Heart left ventricle (tissue), 13 donors: Measurements from ENCODE around the gene ASIC3.
A peak's percentile ranks its signal among the peaks of the same experiment; 100 is the strongest.

ENCODE experiments used
- POLR2A ChIP-seq, 2 donors: fragments of 450-650 bp; IDR thresholded peaks; one replicate each; pipeline ENCODE4 v1.6.1; 2017; ENCODE audit warnings: antibody characterized with exemption in 2 of 2, mild to moderate bottlenecking in 2 of 2, moderate library complexity in 2 of 2
- TF ChIP-seq, protein P1 (sequence below), 12 donors: fragments of 200-600 bp; sonication (generic) in 4 of 12; IDR thresholded peaks; one replicate each; pipeline versions ENCODE4 v1.5.0 to v1.8.0; 2018 to 2022; ENCODE audit warnings: antibody characterized with exemption in 12 of 12, mild to moderate bottlenecking in 5 of 12
- donor health status: ischemic (EF 13 %, LVEDD 7.1; RV severe dilation, severe dysfunction).
- donor health status: DM: no; HTN: yes; CAD: no.
- donor health status: DM: no; HTN: no; CAD: no.
- donor health status: ischemic (EF 25% LVEDD 6.9; RV normal size, moderate dysfunction).
- donor health status: ischemic (EF 25% LVEDD 5.7; RV mildly dilated, moderate dysfunction).
- donor health status: ischemic (EF 35%, LVEDD 5.7; RV mildly dilated, moderate dysfunction).
- donor health status: nonischemic (EF 11% LVEDD 7.7; RV severe dilation, severe dysfunction).
- donor health status: DM: yes; HTN: yes; CAD: no.
- donor health status: PGD.
- donor health status: ischemic (EF 29% LVEDD 5.4; RV normal size, mild dysfunction).
- donor health status: nonischemic (EF 23%, LVEDD 6.1; RV moderate dilation, normal function).

DNA sequence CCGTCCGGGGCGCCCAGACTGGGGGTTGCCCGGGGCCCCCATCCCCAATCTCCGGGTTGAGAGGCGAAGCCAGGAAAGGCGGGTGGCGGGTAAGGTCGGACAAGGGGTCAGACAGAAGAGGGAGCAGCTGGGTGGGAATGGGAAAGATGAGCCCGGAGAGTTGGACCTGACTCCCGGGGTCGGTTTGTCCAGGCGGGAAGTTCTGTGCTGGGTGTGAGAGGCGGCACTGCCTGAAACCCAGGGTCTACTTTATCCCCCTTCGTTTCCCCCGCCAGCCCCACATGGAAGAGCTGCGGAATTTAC, 11.7 kb downstream of the ASIC3 start:
- TF ChIP-seq, protein P1, sequence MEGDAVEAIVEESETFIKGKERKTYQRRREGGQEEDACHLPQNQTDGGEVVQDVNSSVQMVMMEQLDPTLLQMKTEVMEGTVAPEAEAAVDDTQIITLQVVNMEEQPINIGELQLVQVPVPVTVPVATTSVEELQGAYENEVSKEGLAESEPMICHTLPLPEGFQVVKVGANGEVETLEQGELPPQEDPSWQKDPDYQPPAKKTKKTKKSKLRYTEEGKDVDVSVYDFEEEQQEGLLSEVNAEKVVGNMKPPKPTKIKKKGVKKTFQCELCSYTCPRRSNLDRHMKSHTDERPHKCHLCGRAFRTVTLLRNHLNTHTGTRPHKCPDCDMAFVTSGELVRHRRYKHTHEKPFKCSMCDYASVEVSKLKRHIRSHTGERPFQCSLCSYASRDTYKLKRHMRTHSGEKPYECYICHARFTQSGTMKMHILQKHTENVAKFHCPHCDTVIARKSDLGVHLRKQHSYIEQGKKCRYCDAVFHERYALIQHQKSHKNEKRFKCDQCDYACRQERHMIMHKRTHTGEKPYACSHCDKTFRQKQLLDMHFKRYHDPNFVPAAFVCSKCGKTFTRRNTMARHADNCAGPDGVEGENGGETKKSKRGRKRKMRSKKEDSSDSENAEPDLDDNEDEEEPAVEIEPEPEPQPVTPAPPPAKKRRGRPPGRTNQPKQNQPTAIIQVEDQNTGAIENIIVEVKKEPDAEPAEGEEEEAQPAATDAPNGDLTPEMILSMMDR (IDR thresholded peaks at IDR 0.05): peak in 3 of 12 donors; percentile 4 to 13 (median 4)
- TF ChIP-seq POLR2A (IDR thresholded peaks at IDR 0.05): no peak
